Activated CD4-positive, CD25-positive, alpha-beta regulatory T cell (primary cell): ENCODE data around the gene RAB6D.
"Not testable (repeated sequence)": the region's sequence is repeated elsewhere in the genome, so short reads cannot be mapped to it uniquely, and the experiment has no call there.

ENCODE experiments used
- DNase-seq, 4 experiments: peaks; one replicate each; lab custom pipeline; 2025; lab: John Stamatoyannopoulos, UW

RAB6D gene

GRCh38 chr2:131363703-131364186 is at the start of gene RAB6D:
Gene RAB6D, minus strand, starts transcription at chr2:131364168. Its CDS starts 448 bp downstream, at chr2:131363720.
- not testable (repeated sequence) for DNase-seq

GRCh38 chr2:131413148-131413747 is 49.3 kb upstream of the RAB6D start:
- DNase-seq = no peak

GRCh38 chr2:131410173-131410572 is 46.2 kb upstream of the RAB6D start:
- no peak for DNase-seq

DNA sequence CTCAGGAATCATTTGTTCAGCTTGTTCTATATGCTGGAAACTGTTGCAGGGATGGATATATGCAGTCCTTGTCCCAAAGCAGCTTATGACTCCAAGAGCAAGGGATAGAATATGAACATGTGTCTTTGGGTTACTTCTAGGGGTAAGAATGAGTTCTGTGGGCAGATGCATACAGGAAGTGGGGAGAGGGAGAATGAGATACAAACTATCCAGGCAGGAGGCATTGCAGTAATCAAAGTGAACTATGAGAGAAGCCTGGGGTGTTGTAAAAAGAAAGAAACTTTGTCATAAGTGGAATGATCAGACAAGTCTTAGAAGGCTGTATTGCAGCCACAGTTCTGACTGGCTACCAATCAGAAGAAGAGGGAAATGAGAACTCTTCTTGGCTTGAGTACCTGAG is 44.8 kb upstream of the RAB6D start:
- no peak for DNase-seq

GRCh38 chr2:131408207-131408606 is 44.2 kb upstream of the RAB6D start:
- no peak for DNase-seq

DNA sequence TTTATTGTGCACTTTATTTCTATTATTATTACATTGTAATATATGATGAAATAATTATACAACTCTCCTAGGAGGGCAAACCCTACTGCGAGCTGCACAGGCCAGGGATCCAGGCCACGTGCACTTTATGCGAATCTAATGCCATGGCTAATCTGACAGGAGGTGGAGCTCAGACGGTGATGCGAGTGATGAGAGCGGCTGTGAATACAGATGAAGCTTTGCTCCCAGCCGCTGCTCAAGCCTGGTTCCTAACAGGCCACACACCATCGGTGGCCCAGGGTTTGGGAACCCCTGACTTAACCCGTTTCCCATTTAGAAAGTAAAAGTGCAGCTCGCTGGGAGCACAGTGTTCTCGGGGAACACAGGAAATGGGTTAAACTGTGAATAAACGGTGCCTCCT is 40.8 kb upstream of the RAB6D start:
- no peak for DNase-seq

DNA sequence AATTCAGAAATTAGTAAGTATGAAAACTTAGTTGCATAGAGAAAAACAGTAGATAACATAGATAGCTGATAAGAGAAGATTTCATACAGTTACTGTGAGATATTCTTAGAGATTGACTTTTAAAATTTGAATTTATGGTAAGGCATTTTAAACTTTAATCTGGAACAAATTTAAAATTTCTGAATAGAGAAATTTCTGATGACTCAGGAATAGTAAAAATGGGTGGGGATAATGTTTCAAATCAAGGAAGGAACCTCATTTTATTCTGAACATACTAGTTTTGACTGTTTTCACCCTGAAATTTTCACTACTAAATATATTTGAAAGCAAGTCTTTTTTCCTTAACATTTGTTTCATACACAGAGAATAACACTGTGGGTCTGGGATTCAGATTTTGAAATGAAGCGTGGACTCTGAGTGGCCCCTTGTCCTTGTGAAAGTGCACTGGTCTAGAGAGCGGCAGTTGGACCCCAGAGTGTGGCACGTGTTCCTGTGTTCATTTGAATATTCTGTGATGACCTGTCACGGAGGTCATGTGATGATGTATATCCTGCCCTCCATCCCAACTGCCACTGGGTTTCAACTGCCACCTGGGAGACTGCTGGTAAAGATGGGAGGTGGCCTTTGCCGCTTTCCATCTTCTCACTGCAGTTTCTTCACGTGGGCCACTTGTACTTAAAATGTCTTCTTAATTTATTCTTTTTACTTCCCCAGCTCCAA is 38.5 kb upstream of the RAB6D start:
- no peak for DNase-seq

DNA sequence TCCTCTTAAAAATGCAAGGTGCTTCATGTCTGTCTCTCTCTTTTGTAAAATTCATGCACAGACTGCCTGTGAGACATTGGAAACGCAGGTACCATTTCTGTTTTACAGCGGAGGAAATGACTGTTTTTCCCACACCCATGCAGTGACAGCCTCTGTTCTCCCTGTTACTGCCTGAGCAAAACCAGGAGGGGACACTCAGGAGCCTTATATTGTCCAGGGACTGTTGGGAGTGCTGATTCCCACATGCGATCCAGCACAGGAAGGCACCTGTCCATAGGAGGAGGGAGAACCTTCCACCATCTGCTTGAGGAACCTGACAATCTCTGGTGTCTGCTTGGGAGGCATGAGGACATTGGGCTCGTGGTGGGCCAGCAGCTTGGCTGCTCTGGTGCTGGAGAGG is 36.9 kb upstream of the RAB6D start:
- no peak for DNase-seq

DNA sequence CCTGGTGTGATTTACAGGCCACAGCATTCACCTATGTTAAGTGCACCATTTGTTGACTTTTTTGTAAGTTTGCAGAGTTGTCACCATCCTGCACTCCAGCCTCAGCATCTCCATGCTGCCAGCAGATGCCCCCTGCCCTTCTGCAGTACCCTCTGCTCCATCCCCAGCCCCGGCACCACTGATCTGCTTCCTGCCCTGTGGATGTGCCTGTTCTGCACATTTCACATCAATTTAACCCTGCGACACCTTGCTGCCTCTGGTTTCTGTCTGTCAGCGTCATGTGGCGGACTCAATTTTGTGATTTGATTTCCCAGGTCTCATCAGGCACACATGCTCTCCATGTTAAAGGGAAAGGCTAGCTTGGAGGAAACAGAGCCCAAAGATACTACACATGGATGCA is 36.5 kb upstream of the RAB6D start:
- DNase-seq = not testable (repeated sequence)

DNA sequence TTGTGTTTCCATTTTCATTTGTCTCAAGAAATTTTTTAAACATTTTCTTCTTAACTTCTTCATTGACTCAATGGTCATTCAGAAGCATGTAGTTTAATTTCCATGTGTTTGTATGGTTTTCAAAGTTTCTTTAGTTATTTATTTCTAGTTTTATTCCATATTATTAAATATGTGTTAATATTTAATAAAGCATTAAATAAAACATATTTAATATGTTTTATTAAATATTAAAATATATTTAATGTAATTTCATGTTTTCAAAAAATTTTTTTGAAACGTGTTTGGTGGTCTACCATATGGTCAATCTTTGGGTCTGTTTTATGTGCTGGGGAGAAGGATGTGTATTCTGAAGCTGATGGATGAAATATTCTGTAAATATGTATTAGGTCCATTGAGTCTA is 32.2 kb upstream of the RAB6D start:
- not testable (repeated sequence) for DNase-seq

DNA sequence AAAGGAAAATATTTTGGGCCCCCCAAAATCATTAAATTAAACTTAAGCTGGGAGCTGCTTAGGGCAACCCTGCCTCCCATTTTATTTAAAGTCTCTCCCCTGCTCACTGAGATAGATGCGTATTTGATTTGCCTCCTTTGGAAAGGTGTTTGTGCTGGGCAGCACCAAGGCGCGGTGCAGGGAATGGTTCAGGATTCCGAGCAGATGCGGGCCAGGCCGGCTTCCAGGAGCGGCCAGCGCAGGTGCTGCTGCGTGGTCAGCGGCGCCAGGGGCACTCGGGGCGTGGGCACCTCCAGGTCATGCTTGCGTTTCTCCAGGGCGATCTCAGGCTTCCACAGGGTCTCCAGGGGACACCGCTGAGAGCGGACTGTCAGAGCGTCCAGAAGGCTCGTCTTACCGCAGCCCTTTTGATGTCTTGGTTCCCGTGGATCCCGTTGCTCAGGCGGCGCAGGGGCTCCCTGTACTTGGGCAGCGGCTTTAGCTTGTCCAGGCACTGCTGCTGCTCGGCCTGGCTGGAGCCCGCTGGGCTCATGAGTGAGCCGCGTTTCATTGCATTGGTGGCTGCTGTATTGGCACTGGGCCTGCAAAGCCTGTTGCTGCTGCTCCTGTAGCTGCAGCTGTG is 31.2 kb upstream of the RAB6D start:
- not testable (repeated sequence) for DNase-seq

DNA sequence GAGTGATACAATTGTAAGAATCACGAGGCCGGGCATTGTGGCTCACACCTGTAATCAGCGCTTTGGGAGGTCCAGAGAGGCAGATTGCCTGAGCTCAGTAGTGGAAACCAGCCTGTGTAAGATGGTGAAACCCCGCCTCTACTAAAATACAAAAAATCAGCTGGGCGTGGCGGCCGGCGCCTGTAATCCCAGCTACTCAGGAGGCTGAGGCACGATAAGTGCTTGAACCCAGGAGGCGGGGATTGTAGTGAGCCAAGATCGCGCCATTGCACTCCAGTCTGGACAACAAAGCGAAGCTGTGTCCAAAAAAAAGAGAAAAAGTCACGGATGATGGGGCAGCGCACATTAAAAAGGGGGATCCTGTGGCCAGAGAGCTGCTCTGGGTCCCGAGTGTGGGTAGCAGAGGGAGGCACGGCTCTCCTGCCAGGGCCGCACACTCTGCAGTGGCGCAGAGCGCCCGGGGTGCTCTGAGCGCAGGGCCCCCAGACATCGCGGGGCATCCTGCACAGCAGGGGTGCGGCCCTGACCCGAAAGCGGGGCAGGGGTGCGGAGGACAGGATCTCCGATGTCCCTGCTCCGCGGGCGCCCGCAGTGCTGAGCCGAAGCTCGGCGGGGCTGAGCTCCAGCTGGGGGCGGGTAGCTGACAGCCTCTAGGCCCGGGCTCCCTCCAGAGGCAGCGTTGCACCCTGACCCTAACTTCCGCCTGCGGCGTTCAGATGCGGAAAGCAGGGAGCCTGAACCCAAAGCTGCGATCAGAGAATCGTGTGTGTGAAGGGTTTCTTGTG is 30.4 kb upstream of the RAB6D start:
- no peak for DNase-seq

GRCh38 chr2:131391953-131392352 is 28.0 kb upstream of the RAB6D start:
- DNase-seq = not testable (repeated sequence)

DNA sequence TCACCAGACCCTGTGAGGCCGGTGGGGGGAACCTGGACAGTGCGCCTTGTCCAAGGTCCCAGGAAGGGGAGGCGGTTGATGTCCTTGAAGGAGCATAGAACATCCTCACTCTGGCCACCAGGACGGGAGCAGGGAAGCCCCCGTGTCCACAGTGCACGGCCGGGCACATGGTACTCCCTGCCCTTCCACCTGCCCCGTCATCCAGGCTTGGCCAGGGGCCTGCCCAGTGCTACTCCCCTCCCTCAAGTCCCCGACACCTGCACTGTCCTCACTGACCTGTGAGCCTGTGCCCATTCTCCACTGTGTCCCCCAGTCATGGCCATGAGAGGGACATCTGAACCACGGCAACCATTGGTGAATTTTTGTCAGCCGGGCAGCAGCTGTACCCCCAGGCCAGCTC is 27.5 kb upstream of the RAB6D start:
- not testable (repeated sequence) for DNase-seq

DNA sequence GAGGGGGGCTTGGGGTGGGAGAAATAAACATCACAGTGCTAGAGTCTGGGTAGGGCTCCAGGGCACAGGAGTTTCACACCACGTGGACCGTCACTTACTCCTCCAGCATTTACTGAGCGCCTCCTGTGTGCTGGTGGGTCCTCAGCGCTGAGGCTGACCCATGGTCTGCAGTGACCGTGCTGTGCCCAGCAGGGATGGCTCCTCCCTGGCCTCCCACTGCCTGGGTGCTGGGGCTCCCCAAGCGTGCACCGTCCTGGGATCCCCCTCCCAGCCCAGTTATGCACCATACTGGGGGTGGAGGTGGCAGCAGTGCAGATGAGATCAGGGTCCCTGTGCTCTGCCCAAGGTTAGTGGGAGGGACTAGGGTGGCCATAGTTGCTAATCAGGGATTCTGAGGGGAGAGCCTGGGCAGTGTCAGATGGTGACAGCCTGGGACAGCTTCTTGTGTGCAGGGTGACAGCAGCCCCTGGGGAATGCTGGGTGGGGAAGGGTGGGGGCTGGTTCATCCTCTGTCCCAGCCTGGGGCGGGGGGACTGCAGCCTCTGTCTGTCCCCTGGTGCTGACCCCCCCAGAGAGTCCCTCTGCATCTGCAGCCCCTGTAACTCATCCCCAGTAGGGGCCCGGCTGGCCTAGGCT is 26.6 kb upstream of the RAB6D start:
- DNase-seq = not testable (repeated sequence)

GRCh38 chr2:131389657-131390056 is 25.7 kb upstream of the RAB6D start:
- DNase-seq = no peak

DNA sequence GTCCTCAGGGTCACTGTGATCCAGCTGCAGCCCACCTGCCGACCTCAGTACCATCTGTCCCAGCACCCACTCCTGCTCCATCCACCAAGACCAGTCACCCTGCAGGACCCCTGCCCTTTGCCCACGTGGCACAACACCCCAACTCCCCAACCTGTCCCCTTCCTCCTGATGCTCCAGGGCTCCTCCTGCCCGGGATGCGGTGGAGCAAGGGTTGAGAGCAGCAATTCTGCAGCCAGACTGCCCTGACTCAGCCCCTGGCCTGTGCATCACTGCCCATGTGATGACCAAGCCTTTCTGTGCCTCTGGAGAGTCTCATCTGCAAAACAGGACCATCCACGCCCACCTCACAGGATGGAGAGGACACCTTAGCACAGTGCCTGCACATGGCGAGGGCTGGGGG is 24.9 kb upstream of the RAB6D start:
- DNase-seq = not testable (repeated sequence)

DNA sequence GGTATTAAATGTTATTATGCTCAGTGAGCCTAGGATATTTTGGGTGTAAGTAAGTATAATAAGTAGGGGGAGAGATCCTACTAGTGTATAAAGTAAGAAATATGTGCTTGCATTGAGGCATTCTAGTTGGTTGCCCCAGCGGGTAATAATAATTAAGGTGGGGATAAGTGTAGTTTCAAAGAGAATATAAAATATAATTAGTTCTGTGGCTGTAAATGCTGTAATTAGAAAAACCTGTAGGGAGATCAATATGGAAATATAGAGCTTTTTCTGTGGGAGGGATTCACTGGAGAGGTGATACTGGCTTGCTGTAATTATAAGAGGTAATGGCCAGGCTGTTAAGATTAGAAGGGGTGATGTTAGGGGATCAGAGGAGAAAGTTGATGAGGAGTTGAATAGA is 9.1 kb upstream of the RAB6D start:
- DNase-seq = not testable (repeated sequence)

DNA sequence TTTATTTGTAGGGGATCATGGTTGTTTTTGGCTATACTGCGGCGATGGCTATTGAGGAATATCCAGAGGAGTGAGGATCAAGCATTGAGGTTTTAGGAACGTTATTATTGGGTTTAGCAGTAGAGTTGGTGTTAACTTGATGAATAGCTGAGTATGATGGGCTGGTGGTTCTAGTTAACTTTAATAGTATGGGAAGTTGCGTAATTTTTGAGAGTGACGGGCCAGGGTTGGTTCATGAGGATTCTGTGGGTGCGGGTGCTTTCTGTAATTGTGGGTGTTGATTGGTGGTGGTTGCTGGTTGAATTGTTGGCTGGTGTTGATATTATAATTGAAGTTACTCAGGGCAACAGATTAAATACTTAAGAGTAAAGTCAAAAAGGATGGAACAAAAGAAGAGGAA is 6.0 kb upstream of the RAB6D start:
- no peak for DNase-seq

DNA sequence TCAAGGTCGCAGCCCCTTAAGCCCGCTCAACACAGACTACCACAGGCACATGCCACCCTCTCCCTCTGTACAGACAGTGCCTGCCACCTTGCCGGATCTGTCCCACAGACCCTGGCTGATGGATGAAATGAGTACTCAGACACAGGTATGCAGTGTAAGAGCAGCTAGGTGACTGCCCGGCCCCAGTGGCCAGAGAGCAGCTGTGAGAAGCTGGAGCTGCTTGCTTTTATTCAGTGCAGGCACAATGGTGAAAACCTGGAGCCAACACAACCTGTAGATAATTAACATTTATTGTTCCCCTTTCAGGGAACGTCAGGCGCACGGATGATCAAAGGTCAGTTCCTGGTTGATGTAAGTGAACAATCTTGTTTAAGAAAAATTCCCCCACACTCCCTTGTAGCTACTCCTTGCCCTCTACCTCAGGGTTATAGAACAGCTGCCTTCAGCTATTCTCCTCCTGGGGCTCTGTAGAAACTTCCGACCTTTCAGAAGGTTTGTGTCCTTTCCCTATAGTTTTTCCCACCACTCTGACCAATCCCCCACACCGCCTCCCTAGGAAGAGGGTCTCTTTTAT is 4.6 kb upstream of the RAB6D start:
- not testable (repeated sequence) for DNase-seq

- DNase-seq = no peak
These were observed 3.4 kb upstream of the RAB6D start for GRCh38 chr2:131367352-131367751.

GRCh38 chr2:131366643-131367042 is 2.7 kb upstream of the RAB6D start:
- DNase-seq = no peak
